NCI-H524 treated with DMSO at 0.1 percent for 48 hours (cell line): ENCODE results near the gene PTGDS.

Experiments used
- DNase-seq: peaks from one replicate; lab custom pipeline; 2025; lab: John Stamatoyannopoulos, UW

PTGDS gene

DNA sequence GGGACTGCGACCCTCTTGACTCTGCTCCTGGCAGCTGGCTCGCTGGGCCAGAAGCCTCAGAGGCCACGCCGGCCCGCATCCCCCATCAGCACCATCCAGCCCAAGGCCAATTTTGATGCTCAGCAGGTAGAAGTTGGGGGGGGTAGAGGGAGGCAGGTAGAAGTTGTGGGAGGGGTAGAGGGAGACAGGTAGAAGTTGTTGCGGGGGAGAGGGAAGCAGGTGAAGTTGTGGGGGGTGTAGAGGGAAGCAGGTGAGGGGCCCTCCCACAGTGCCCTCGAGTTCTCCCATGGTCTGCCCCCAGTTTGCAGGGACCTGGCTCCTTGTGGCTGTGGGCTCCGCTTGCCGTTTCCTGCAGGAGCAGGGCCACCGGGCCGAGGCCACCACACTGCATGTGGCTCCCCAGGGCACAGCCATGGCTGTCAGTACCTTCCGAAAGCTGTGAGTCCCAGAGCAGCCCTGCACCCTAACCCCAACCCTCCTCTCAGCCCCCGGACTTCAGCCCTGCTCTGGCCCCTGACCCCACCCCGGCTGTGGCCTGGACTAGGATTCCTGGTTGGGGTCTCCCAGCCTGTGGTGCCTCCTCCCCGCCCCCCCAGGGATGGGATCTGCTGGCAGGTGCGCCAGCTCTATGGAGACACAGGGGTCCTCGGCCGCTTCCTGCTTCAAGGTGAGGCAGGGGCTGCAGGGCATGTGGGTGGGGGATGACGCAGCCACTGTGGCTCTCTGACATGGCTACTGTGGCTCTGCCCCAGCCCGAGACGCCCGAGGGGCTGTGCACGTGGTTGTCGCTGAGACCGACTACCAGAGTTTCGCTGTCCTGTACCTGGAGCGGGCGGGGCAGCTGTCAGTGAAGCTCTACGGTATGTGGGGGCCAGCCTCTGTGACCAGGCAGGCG is 31.7 kb upstream of the PTGDS start:
- no peak for DNase-seq

DNA sequence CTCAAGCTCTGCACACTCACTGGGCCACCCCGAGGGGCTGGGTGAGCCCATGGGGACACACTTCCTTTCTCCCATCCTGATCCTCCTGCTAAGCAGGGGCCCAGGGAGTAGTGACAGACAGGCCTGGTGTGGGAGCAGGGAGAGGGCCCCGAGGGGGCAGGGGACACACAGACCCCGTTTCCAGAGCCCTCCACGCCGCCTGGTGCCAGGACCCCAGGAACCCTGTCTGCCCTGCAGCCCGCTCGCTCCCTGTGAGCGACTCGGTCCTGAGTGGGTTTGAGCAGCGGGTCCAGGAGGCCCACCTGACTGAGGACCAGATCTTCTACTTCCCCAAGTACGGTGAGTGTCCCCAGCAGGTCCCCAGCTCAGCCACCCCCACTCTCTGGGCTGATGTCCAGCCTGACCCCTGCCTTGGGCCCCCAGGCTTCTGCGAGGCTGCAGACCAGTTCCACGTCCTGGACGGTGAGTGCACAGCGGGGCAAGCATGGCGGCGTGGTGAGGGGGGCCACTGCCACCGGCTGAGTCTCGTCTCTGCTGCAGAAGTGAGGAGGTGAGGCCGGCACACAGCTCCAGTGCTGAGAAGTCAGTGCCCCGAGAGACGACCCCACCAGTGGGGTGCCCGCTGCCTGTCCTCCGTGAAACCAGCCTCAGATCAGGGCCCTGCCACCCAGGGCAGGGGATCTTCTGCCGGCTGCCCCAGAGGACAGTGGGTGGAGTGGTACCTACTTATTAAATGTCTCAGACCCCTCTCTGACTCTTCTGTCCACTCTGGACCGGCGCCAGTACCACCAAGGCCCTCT is 30.9 kb upstream of the PTGDS start:
- no peak for DNase-seq

DNA sequence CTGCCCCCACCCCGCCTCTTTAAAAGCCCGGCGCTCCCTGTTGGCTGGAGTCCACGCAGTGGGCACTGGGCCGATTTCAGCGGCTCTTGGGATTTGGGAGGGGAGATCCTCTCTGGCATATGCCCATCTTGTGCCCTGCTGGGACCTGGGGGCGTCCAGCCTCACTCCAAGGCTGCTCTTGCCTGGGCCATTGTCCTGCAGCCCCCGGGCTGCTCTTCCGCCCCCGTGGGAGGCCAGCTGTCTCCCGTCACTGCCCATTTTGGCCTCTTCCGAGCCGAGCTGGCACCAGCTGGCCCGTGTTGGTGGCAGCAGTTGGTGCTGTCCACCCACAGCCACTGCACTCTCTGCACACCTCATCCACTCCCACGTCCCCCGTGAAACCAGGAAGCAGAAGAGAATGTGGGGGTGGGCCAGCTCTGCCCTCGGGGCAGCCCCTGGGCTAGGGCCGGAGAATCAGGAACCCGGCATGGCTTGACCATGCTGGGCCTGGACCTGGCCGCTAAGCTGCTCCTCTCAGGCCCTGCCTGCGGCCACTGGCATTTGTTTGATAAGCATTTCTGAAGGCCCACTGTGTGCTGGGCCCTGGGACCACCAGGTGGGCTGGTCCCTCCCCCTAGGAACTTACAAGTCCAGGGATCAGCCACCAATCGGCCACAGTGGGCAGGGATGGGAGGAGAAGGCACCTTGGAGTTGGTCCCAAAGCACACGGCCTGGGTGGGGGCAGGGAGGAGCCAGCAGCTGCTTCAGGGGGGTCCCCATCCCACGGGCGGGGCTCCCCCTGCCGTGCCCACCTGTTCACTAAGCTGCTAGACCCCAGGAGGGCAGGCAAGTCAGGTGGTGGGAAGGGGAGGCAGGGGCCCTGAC is 30.0 kb upstream of the PTGDS start:
- DNase-seq, result no peak

DNA sequence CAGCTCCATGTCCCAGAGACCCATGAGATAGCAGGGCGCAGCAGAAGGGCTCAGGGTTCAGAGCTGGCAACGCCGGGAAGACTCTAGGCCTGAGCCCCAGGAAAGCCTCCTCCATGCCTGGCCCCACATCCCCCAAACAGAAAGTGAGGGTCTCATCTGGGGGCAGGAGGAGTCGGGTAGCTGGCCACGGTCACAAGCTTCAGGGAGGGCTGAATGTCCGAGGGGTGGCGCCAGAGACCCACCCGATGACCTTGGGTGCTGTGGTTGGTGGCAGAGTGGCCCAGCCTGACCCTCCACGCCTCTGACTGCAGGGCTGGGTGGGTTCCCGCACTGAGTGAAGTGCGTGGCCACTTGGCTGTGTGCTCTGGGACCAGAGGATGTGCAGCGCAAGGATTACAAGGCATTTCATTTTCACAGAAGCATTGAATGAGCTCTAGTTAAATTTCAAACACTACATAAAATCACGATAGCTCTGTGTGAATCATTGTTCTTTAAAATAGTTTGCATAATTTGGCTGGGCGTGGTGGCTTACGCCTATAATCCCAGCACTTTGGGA is 29.3 kb upstream of the PTGDS start:
- DNase-seq, result no peak

DNA sequence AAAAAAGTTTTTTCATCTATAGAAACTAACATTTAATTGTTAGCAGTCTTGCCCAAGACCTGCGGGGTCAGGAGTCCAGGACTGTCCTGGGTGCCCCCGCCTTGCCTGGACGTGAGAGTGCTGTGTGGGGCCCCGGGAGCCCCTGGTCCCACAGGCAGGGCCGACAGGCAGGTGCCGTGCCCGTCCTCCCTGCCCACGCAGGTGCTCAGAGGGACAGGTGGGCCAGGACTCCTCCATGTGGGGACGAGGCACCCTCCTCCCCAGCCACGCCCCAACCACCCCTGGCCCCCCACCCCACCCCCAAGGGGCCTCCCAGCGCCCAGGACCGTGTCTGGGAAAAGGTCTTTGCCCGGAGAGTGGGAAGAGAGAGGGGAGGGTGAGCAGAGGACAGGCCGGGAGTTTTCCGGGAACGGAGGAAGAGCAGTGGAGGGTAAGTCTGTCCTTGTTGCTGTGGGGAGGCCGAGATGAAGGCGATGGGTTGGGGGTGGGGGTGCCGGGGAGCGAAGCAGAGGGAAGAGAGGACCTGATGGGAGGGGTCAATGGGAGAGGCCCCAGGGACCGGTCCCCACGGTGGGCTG is 28.0 kb upstream of the PTGDS start:
- DNase-seq, result no peak

DNA sequence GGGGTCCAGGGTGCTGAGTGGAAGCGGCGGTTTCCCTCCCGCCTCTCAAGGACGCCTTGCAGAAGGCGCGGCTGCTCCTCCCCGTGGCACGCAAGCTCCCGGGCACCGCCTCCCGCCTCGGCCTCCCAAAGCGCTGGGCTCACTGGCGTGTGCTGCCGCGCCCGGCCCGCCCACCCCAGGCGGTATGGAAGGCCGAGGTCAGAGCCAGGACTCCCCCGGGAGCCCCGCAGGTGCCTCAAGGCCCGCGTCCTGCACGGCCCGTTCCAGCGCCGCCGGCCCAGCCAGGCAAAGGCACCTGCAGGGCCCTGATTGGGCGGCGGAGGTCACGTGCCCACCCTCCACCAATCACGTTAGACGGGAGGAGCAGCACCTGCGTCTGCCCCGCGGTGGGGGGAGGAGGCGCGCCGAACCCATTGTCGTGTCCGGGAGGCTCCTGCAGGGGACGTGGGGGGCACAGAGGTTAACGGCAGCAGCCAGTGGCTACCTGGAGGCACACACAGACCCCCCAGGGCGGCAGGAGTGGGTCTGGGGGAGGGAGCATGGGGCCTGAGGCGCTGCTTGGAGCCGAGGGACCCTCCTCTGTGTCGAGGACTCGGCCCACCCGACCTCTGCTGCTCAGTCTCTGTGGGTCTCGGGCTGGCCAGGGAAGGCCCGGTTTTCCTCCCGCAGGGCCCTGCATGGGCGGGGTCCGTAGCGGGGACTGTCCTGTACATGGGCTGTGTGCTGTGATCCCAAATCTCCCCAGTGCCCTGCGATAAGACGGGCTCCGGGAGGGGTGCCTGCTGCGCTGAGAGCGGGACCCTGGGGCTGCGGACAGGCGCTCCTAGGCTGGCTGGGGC is 27.3 kb upstream of the PTGDS start:
- peak; percentile 43 for DNase-seq

DNA sequence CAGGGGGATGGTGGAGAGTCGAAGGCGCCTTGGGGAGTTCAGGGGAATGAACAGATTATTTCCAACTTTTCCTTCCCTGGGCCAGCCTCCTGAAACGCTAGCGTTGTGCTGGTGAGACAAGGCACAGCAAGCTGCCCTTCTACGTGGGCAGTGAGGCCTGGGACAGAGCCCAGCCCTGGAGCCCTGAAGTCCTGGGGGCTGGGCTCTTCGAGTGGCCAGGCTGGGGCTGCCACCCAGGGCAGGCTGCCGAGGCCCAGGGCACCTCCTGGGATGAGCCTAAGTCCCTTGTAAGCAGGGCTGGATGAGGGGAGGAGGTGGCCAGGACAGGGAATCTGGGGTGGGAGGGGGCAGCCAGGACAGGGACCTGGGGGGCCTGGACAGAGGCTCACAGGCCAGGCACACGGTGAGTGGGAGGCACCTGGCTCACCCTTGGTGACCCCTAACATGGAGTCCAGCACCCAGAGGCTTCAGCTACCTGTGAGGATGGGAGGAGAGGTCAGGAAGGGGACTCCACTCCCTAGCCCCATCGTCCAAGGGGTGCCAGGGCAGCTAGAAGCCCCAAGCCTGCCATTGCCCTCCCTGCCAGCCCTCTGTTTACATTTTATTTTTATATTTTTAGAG is 26.5 kb upstream of the PTGDS start:
- DNase-seq, result no peak

DNA sequence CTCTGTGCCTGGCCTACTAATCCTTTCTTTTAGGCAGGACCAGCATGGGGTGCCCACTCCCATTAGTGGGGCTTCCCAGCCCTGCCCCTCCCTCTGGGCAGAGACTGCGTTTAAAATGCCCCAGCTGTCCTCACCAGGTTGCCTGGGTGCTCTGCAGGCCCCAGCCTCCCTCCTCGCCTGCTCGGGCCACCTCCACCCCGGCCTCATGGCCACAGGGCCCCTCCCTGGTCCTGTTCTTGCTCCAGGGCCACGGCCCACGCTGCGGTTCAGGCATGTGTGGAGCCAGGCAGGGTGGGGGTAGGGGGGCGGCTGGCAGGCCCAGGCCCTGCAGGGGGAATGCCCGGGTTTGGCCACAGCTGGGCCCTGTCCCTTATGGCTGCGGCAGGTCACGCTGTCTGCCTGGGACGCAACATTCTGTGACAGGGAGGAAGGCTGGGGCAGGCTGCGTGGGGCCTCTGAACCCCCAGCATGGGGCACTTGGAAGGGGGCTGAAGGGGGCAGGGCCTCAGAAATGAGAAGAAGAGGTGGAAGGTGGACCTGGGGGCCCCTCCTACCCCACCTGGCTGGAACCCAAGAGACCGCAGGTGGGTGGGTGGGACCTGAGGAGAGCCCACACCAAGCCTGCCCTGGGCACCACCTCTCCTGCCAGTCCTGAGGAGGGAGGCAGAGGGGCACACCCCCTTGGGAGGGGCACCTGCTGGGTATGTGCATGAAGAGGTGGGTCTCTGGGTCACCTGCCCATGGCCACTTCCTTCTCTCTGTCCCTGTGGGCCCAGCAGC is 25.6 kb upstream of the PTGDS start, which contains the start of gene LCN12:
LCN12 (plus strand) TSS at position 733 of the 780 bp plus-strand sequence. CDS start 55 bp downstream, outside the sequence.
- no peak for DNase-seq

DNA sequence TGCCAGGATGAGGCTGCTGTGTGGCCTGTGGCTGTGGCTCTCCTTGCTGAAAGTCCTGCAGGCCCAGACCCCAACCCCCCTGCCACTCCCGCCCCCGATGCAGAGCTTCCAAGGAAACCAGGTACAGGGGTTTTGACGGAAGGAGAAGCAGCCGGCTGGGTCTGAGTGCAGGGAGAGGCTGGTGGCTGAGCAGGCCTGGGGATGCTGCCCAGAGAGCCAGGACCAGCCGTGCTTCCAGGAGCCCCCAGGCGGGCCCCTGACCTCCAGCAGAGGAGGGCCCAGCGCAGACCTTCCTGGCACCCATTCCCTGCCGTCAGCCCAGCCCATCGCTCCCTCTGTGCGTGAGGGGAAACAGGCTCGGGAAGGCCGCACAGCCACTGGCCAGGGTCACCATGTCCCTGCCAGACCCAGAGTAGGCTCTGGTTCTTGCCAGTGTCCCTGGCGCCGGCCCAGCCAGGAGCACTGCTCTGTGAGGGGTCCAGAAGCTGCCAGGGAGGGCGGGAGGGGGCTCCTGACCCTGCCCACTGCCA is 24.9 kb upstream of the PTGDS start:
- no peak for DNase-seq

DNA sequence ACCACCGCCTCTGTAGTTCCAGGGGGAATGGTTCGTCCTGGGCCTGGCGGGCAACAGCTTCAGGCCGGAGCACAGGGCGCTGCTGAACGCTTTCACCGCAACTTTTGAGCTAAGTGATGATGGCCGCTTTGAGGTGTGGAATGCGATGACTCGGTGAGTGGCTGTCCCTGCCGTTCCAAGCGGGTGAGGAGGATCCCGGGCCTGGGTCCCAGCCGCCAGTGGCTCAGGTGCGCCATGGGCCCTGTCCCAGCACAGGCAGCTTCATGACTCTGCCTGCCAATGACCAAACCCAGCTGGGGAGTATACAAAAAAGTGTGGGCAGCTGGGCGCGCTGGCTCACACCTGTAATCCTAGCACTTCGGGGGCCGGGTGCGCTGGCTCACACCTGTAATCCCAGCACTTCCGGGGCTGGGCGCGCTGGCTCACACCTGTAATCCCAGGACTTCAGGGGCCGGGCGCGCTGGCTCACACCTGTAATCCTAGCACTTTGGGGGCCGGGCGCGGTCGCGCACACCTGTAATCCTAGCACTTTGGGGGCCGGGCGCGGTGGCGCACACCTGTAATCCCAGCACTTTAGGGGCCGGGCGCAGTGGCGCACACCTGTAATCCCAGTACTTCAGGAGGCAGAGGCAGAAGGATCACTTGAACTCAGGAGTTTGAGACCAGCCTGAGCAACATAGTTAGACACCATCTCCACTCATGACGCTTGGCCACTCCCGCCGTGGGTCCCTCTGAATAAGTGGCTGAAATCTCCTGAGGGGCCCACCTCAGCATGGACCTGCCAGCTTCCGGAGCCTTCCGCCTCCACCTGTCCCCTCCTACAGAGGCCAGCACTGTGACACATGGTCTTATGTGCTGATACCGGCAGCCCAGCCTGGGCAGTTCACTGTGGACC is 24.2 kb upstream of the PTGDS start:
- DNase-seq, result no peak

DNA sequence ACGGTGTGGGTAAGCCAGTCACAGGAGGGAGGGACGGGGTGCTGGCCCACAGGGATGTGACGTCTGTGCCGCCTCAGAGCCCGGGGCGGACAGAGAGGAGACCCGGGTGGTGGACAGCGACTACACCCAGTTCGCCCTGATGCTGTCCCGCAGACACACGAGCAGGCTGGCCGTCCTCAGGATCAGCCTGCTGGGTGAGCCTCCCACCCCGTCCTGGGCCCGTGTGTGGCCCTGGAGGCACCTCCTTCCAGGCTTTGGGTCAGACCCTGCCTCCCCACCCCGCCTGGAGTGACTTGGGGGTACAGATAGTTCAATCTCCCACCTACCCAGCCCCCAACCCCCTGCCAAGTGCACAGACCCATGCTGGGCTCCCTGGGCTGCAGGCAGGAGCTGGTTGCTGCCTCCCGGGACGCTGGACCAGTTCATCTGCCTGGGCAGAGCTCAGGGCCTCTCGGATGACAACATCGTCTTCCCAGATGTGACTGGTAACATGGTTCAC is 23.5 kb upstream of the PTGDS start:
- DNase-seq, result no peak

DNA sequence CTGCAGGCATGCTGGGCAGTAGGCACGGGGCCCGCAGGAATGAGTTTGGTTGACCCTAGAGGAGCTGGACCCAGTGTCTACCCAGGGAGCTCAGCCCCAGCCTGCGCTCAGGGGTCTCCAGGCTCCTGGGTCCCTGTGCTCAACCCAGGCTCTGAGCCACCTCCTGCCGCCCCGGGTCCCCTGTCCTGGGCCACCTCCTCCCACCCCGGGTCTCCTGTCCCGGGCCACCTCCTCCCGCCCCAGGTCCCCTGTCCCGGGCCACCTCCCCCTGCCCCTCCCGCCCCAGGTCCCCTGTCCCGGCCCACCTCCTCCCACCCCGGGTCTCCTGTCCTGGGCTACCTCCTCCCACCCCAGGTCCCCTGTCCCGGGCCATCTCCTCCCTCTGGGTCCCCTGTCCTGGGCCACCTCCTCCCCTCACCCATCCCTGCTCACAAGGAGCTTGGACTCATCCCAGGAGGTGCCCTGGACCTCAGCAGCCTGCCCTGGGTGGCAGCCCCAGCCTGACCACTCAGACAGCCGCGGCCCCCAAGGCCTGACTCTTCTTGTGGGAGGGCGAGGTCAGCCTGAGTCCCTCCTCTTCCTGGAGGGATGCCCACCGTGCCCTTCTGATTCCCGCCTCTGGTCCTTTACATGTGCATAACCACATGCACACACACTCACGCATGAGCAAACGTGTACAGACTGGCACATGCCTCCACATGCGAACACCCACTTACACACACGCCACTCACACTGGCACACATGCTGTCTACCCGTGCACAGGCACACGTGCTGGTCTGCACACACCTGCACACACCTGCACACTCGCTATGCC is 22.8 kb upstream of the PTGDS start:
- no peak for DNase-seq

DNA sequence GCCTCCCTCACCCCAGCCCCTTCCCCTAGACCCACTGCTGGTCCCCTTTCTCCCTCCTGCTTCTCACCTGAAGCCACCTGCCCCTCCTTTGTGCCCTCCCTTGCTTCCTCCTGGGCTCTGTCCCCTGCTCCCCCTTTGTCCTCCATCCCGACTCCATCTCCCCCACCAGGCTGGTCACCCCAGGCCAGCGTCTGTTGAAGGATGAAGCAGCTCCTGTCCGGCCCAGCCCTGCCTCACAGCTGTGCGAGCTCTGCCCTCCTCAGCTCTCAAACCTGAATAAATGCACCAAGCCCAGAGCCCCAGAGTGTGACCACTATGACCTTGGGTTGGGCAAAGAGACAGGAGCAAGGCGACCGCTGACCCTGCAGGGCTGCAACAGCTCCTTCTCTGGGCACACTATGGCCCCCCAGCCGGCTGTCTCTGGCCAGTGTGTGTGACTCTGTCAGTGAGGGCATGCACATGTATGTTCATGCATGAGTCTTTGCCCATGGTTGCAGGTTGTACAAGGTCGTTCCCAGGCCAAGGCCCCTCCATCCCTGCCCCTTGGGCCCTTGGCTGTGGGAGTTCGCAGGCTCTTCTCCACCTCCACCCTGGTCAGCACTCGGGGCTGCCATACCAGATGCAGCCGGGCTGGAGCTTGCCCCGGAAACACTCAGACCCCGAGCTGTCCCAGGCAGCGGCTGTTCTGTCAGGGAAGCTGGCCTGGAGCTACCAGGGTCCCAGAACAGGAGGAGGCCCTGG is 21.9 kb upstream of the PTGDS start:
- no peak for DNase-seq

DNA sequence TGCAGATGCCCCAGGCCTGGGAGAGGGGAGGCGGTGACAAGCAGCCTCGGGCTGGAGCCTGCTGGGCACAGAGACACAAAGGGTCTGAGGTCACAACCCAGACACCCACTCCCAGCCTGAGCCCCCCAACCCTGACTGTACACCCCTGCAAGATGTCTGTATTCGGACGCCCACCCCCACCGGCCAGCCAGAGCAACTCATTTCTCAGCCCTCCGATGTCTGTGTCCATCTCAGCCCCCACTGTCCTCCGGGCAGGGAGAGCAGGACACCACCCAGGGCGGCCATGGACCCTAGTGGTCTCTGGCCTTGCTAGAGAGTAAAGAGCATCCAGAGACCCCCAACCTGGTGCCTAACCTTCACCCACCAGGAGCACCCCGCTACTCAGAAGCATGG is 21.4 kb upstream of the PTGDS start:
- DNase-seq, result no peak

DNA sequence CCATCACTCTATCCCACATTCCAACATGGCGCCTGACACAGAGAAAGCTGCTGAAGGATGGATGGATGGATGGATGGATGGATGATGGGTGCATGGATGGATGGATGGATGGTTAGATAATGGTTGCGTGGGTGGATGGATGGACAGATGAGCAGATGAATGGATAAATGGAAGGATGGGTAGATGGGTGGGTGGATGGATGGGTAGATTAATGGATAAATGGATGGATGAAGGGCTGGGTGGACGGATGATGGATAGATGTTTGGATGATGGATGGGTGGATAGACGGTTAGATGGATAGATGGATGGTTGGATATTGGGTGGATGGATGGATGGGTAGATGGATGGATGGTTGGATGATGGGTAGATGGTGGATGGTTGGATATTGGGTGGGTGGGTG is 20.7 kb upstream of the PTGDS start:
- DNase-seq, result no peak

DNA sequence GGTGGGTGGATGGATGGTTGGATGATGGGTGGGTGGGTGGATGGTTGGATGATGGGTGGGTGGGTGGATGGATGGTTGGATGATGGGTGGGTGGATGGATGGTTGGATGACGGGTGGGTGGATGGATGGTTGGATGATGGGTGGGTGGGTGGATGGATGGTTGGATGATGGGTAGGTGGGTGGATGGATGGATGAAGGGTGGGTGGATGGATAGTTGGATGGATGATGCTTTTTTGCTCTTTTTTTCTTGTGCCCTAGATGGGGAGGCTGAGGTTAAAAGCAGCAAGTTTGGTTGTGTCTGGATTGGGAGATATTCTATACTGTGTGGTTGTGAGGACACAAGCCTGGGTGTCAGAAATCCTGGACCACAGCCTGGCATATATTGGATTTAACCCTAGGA is 19.8 kb upstream of the PTGDS start:
- no peak for DNase-seq
